ENCODE measurements around the gene XIRP1.

The XIRP1 gene

DNA sequence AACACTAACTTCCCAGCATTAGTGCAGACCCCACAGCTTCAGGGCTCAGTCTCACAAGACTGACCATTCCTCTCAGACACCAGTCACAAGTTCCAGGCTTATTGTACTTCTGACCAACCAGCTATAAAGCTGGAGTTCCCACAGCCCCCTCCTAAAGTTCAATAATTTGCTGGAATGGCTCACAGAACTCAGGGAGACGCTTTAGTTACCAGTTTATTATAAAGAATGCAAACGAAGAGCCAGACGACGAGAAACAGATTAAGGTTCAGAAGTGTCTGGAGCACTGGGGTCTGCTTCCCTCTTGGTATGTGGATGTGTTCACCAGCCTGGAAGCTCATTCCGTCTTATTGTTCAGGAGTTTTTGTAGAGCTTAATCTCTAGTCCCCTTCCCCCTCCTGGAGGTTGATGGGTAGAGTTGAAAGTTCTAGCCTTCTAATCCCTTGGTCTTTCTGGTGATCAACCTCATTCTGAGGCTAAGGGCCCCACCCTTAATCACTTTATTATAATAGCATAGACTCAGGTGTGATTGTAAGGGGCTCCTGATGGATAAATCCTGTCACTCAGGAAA, 34.2 kb downstream of the XIRP1 start:
- no peak overlapping the region for H2AFZ ChIP-seq (ENCODE audit: low read depth, low read length)
- peaks cover 8% of the 10 kb centered on the region for H3K27me3 ChIP-seq (ENCODE audit: insufficient read depth, low read length)
- H3K4me3 ChIP-seq (ENCODE audit: low read length): no peak overlapping the region

GRCh38 chr3:39157359-39157758, 35.0 kb downstream of the XIRP1 start:
- no peak overlapping the region for H3K4me3 ChIP-seq (ENCODE audit: low read length)
- H3K36me3 ChIP-seq (ENCODE audit: insufficient read depth, low read length): no peaks in the 10 kb centered on the region
- H3K9me3 ChIP-seq (ENCODE audit: low read length): no peaks in the 10 kb centered on the region
- peaks cover 8% of the 10 kb centered on the region for H3K27me3 ChIP-seq (ENCODE audit: insufficient read depth, low read length)
- no peak overlapping the region for H2AFZ ChIP-seq (ENCODE audit: low read depth, low read length)
- H3K4me1 ChIP-seq (ENCODE audit: insufficient read depth, low read length): peaks cover 7% of the 10 kb centered on the region

More for the DNA sequence above, 34.2 kb downstream of the XIRP1 start:
- Histone ChIP-seq H3K9me3 (ENCODE audit: low read length) (no peaks in the 10 kb centered on the region), H3K4me1 (ENCODE audit: insufficient read depth, low read length) (peaks cover 3% of the 10 kb centered on the region), H3K36me3 (ENCODE audit: insufficient read depth, low read length) (no peaks in the 10 kb centered on the region)

DNA sequence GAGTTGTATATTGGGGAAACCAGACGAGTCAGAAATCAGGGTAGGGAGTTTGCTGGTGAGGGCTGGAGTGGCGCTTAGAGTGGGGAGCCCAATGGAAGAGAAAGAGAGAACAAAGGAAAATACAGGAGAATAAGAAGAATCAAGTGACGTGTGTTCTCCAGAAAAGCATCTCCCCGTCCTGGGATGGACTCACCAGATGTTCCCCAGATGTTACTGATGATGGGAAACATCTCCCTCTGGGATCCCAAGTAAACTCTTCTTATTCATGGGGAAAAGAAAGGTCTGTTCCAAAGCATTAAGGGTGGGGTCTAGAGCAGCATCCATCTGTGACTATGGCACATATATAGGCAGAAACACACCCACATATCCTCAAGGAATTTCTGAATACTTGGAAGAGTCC, 36.0 kb downstream of the XIRP1 start:
- H3K27me3 ChIP-seq (ENCODE audit: insufficient read depth, low read length): peaks cover 12% of the 10 kb centered on the region
- no peaks in the 10 kb centered on the region for H3K9me3 ChIP-seq (ENCODE audit: low read length)
- peaks cover 16% of the 10 kb centered on the region for H3K4me1 ChIP-seq (ENCODE audit: insufficient read depth, low read length)
- H2AFZ ChIP-seq (ENCODE audit: low read depth, low read length): no peak overlapping the region
- H3K36me3 ChIP-seq (ENCODE audit: insufficient read depth, low read length): no peaks in the 10 kb centered on the region
- H3K4me3 ChIP-seq (ENCODE audit: low read length): no peak overlapping the region

GRCh38 chr3:39154280-39155021, 37.9 kb downstream of the XIRP1 start:
- peaks cover 12% of the 10 kb centered on the region for H3K27me3 ChIP-seq (ENCODE audit: insufficient read depth, low read length)
- H3K9me3 ChIP-seq (ENCODE audit: low read length): no peaks in the 10 kb centered on the region
- H2AFZ ChIP-seq (ENCODE audit: low read depth, low read length): no peak overlapping the region
- peaks cover 33% of the 10 kb centered on the region for H3K4me1 ChIP-seq (ENCODE audit: insufficient read depth, low read length)
- H3K4me3 ChIP-seq (ENCODE audit: low read length): no peak overlapping the region
- no peaks in the 10 kb centered on the region for H3K36me3 ChIP-seq (ENCODE audit: insufficient read depth, low read length)

GRCh38 chr3:39153977-39154279, 38.5 kb downstream of the XIRP1 start:
- peaks cover 8% of the 10 kb centered on the region for H3K27me3 ChIP-seq (ENCODE audit: insufficient read depth, low read length)
- no peaks in the 10 kb centered on the region for H3K36me3 ChIP-seq (ENCODE audit: insufficient read depth, low read length)
- H2AFZ ChIP-seq (ENCODE audit: low read depth, low read length): no peak overlapping the region
- H3K4me3 ChIP-seq (ENCODE audit: low read length): peak overlapping the region; percentile 64
- H3K4me1 ChIP-seq (ENCODE audit: insufficient read depth, low read length): peaks cover 33% of the 10 kb centered on the region
- no peaks in the 10 kb centered on the region for H3K9me3 ChIP-seq (ENCODE audit: low read length)

GRCh38 chr3:39150803-39151631, 41.4 kb downstream of the XIRP1 start:
- Histone ChIP-seq H3K9me3 (ENCODE audit: low read length) (no peaks in the 10 kb centered on the region), H3K4me1 (ENCODE audit: insufficient read depth, low read length) (peaks cover 54% of the 10 kb centered on the region), H2AFZ (ENCODE audit: low read depth, low read length) (peak overlapping the region; percentile 27), H3K27me3 (ENCODE audit: insufficient read depth, low read length) (peaks cover 4% of the 10 kb centered on the region), H3K36me3 (ENCODE audit: insufficient read depth, low read length) (no peaks in the 10 kb centered on the region), H3K4me3 (ENCODE audit: low read length) (peak overlapping the region; percentile 23)

DNA sequence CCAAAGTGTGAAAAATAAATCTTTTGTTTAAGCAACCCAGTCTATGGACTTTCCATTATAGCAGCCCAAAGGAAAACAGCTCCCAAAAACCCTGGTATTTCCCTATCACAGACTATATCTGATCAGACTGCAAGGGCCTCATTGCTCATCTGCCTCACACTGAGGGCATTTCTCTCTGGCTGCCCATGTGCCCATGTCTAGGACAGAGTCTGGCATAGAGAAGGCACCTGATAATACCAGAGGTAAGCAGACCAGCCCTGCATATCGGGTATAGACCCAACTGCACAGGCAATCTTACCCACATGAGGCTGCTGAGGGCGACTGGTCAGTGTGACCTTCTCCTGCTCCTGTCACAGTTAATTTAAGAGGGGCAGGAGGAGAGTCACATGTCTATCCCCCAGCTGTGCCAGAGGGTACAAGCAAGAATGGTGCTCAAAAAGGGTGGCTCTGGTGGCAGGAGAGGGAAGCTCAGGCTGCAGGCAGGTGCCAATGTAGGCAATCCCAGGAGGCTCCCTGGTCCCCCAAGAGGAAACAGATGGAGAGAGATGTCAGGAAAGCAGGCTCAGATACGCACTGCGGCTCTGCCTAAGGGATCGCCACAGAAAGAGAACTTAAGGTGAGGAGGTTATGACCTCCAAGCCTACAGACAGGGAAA, 42.1 kb downstream of the XIRP1 start:
- no peak overlapping the region for H2AFZ ChIP-seq (ENCODE audit: low read depth, low read length)
- no peaks in the 10 kb centered on the region for H3K9me3 ChIP-seq (ENCODE audit: low read length)
- no peaks in the 10 kb centered on the region for H3K36me3 ChIP-seq (ENCODE audit: insufficient read depth, low read length)
- peak overlapping the region; percentile 10 for H3K4me3 ChIP-seq (ENCODE audit: low read length)
- H3K27me3 ChIP-seq (ENCODE audit: insufficient read depth, low read length): peaks cover 4% of the 10 kb centered on the region
- H3K4me1 ChIP-seq (ENCODE audit: insufficient read depth, low read length): peaks cover 55% of the 10 kb centered on the region

DNA sequence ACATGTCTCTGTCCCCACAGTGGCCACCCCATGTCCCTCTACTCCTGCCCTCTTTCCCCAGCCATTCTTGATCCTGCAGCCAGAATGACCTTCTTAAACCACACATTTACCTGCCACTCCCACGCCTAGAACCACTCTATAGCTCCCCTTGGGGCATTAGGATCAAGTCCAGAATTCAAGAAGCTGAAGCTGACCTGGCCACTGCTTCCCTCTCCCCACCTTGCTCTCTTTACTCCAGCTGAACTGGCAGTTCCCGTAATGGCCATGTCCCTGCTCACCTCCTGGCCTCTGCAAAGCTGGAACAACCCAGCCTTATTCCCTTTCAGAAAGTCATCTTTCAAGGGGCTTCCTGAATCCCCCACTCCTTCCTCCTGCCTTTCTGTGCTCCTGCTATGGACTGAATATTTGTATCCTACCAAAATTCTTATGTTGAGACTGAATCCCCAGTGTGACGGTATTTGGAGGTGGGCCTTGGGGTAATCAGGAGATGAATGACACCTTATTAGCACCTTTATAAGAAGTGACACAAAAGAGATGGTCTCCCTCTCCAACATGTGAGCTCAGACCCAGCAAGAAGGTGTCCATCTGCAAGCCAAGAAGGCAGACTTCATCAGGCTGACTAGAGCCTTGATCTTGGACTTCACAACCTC, 42.8 kb downstream of the XIRP1 start:
- Histone ChIP-seq H3K9me3 (ENCODE audit: low read length) (no peaks in the 10 kb centered on the region), H2AFZ (ENCODE audit: low read depth, low read length) (no peak overlapping the region), H3K4me3 (ENCODE audit: low read length) (no peak overlapping the region), H3K4me1 (ENCODE audit: insufficient read depth, low read length) (peaks cover 55% of the 10 kb centered on the region), H3K27me3 (ENCODE audit: insufficient read depth, low read length) (peaks cover 4% of the 10 kb centered on the region), H3K36me3 (ENCODE audit: insufficient read depth, low read length) (no peaks in the 10 kb centered on the region)

- Histone ChIP-seq H3K4me3 (ENCODE audit: low read length) (no peak overlapping the region), H3K9me3 (ENCODE audit: low read length) (no peaks in the 10 kb centered on the region), H2AFZ (ENCODE audit: low read depth, low read length) (no peak overlapping the region)
Observed at GRCh38 chr3:39149059-39149455, 43.3 kb downstream of the XIRP1 start.

DNA sequence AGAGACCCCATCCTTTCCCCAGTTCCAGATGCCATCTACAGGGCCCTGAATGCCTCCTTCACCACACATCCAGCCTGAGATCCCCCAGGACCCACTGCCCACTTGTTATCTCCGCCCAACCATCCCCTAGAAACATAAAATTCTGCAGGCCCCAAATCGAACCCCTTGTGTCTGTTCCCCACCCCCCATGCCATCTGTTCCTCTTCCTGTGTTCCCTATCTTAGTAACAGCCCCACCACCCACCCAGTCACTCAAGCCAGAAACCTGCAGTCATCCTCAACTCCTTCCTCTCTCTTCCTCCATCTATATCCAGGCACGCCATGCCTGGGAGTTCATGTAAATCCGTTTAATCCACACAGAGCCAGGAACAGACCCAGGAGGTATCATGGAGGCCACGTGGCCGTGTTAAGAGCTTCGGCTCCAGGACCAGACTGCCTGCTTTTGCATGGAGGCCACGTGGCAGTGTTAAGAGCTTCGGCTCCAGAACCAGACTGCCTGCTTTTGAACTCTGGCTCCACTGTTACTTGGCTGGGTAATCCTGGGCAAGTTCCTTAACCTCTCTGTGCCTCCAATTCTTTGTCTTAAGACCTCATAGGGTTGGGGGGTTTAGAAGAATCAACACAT, 43.8 kb downstream of the XIRP1 start:
- peaks cover 51% of the 10 kb centered on the region for H3K4me1 ChIP-seq (ENCODE audit: insufficient read depth, low read length)
- no peaks in the 10 kb centered on the region for H3K9me3 ChIP-seq (ENCODE audit: low read length)
- no peak overlapping the region for H2AFZ ChIP-seq (ENCODE audit: low read depth, low read length)
- no peak overlapping the region for H3K4me3 ChIP-seq (ENCODE audit: low read length)
- peaks cover 4% of the 10 kb centered on the region for H3K27me3 ChIP-seq (ENCODE audit: insufficient read depth, low read length)
- H3K36me3 ChIP-seq (ENCODE audit: insufficient read depth, low read length): no peaks in the 10 kb centered on the region

More at GRCh38 chr3:39149059-39149455, 43.3 kb downstream of the XIRP1 start:
- peaks cover 51% of the 10 kb centered on the region for H3K4me1 ChIP-seq (ENCODE audit: insufficient read depth, low read length)
- H3K27me3 ChIP-seq (ENCODE audit: insufficient read depth, low read length): peaks cover 4% of the 10 kb centered on the region
- H3K36me3 ChIP-seq (ENCODE audit: insufficient read depth, low read length): no peaks in the 10 kb centered on the region

DNA sequence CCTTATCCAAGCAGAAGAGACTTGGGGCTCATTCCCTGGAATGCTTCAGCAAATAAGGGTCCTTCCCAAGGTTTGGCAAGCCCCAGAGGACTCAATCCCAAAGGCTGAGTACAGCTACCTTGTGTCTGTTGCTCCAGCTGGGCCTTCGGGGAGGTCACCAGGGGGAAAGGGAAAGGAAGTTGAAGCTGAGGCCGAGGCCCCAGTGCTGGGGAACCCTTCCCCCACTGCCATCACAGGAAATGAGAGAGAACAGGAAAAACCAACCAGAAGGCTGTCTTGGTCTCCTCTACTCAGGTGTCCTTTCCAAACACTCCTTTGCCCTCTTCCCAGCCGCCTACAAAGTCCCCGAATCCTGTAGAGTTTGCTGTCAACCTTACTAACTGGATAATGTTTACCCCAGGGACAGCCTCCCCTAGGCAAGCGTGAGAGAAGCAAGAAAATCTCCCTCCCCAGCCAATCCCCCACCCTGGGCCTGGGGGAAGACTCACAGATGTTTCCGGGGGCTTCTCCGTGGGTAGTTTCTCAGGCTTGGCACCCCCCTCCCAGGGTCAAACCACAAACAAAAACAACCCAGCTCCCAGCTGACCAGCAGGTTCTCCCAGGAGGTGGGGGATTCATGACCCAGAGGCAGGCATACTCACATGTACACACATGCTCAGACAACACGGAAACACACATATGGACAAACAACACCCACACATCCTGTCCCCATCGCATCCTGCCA, 44.5 kb downstream of the XIRP1 start:
- Histone ChIP-seq H2AFZ (ENCODE audit: low read depth, low read length) (no peak overlapping the region), H3K4me3 (ENCODE audit: low read length) (no peak overlapping the region), H3K9me3 (ENCODE audit: low read length) (no peaks in the 10 kb centered on the region), H3K4me1 (ENCODE audit: insufficient read depth, low read length) (peaks cover 51% of the 10 kb centered on the region), H3K36me3 (ENCODE audit: insufficient read depth, low read length) (peaks cover 3% of the 10 kb centered on the region), H3K27me3 (ENCODE audit: insufficient read depth, low read length) (peaks cover 4% of the 10 kb centered on the region)
